ENCODE measurements around the gene OPN4.

Gene OPN4

DNA sequence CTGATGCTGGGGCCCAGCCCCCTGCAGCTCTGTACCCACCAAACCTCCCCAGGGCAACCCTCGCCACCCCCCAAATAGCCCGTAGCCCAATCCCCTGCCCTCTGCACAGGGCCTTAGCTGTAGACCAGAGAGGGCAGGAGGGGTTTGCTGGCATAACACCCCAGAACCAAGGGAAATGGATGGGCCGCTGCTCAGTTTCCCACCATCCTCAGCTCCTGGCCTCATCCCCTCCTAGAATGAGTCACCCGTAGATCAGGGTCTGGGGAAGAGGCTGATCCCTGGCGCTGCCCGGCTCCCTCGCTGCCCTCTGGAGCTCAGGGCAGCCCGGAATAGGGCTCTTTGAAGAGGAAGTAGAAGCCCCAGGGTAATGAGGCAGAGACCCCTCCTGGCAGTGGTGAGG lies 45.2 kb downstream of the OPN4 start:
- DNase-seq (ENCODE audit: low read depth in 2 of 2), result no peak

GRCh38 chr10:86699991-86700840 lies 45.9 kb downstream of the OPN4 start:
- no peak for DNase-seq (ENCODE audit: low read depth in 2 of 2)

- DNase-seq (ENCODE audit: low read depth in 2 of 2), result no peak
Measured at GRCh38 chr10:86700851-86701617, 46.7 kb downstream of the OPN4 start.

DNA sequence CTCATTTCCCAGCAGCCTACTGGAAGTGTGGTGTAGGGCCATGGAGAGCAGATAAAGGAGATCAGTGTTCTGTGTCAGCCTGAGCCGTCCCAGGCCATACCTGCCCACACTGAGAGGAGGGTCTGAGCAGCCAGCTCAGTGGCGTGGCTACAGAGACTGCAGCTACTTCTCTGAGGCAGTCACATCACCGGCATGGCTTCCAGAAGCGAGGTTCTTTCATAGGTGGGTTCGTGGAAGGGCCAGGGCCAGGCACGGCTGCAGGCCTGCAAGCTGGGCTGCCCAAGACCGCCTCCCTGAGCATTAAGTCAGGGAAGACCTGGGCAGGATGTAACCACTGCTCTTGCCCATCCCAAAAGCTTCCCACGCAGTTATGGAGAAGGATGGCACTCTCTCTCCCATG lies 48.8 kb downstream of the OPN4 start:
- DNase-seq (ENCODE audit: low read depth in 2 of 2), result no peak

- DNase-seq (ENCODE audit: low read depth in 2 of 2), result no peak
Measured at GRCh38 chr10:86705139-86705538, 50.8 kb downstream of the OPN4 start.

GRCh38 chr10:86705905-86706304 lies 51.6 kb downstream of the OPN4 start:
- no peak for DNase-seq (ENCODE audit: low read depth in 2 of 2)

- no peak for DNase-seq (ENCODE audit: low read depth in 2 of 2)
Measured at GRCh38 chr10:86706401-86706841, 52.1 kb downstream of the OPN4 start.

- DNase-seq (ENCODE audit: low read depth in 2 of 2), result no peak
Measured at GRCh38 chr10:86706977-86707376, 52.6 kb downstream of the OPN4 start.

DNA sequence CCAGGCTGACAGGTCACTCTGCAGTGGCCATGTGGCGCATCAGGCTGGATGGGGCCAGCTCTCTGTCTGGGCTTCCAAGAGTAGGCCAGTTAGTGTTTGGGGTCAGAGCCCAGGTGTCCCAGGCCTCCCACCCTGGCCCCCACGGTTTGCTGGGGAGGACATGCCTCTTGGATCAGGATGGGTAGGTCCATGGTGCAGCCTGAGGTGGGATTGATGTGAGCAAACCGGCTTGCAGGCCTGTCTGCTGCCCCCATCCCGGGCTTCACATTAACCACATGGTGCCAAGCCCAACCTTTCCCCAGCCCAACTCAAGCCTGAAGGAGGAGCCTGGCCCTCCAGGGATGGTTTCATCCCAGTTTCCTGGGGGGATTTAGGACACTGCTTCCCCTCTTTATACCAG lies 53.2 kb downstream of the OPN4 start:
- no peak for DNase-seq (ENCODE audit: low read depth in 2 of 2)

DNA sequence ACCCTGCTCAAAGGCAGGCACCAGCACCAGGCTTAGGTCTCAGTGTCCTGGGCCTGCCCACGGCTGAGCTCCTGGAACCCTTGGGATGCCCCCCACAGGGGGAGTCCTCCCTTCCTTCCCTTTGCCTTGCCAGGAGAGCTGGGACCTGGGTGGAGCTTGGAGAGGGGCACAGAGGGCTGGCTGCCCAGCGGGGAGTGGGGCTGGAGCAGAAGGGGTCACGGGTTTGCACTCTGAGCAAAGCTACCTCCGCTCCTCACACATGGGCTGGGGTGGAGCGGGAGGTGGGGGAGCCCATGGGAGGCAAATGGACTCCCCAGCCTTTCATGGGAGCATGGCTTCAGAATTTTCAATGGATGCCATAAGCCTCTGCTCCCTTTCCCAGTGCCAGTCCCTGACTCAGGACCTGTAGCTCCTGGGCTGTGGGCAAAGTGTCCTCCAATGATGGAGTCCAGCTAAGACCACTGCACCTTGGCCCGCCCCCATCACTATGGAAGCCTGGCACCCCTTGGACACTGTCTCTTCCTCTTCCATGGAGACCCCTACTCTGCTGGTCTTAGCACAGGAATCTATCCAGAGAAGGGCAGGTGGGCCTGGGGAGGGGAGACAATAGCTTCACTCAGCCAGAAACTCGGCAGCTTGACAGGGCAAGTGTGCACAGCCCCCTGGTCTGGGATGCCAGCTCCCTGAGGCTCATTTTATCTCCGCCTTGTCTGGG lies 53.9 kb downstream of the OPN4 start:
- no peak for DNase-seq (ENCODE audit: low read depth in 2 of 2)

DNA sequence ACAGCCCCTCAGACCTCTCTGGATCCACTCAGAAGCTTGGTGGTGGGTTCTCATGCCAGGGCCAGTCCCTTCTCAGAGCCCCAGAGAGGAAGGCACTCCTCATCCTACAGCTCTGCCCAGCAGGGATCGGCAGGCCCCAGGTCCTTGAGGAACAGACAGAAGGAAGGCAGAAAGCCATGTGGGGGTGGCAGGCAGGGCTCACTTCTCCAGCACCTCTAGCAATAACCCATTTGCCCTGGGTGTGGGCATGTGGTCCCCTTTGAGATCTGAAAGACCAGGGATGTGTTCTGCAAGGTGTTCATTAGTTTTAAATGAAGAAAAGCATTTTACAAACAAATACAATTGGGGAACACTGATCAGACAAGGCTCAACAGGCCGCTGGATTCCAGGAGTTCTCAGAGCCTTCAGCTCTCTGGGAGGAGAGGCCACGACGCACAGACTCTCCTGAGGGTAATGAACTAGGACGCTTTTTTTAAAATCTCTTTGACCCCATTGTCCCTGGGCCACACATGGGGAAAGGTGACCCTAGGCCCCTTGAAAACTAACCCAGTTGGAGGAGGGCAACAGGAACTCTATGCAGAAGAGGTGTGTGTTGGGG lies 54.5 kb downstream of the OPN4 start:
- DNase-seq (ENCODE audit: low read depth in 2 of 2), result no peak

DNA sequence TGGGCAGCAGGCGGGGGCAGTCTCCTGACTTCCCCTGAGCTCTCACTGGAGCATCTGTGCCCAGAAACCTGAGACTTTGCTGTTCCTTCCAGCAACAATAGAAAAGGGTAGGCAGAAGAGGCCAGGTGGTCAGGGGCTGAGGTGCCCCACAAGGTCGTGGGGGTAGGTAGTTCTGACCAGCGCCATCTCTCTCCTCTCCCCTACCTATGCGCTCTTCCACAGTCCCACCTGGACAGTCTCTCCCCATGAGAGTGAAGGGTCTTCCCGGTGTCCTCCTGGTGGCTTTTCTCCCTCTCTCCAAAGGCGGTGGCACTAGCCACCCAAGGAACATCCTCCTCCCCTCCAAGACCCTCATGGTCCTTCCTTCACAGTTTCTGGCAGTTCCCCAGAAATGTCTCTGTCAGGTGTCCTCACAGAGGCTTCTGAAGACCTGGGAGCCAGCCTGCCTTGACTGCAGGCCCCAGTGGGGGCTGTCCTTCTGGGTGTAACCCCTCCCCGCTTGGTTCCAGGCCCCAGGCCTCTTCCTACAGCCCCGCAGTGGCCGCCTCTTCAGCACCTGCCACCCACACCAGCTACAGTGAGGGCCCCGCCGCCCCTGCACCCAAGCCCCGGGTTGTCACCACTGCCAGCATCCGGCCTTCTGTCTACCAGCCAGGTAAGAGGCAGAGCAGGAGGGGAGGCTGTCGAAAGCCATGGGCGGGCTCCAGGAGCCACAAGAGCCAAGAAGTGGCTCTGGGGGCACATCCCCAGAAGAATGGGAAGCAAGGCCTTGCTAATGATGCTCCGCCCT lies 55.2 kb downstream of the OPN4 start:
- no peak for DNase-seq (ENCODE audit: low read depth in 2 of 2)

DNA sequence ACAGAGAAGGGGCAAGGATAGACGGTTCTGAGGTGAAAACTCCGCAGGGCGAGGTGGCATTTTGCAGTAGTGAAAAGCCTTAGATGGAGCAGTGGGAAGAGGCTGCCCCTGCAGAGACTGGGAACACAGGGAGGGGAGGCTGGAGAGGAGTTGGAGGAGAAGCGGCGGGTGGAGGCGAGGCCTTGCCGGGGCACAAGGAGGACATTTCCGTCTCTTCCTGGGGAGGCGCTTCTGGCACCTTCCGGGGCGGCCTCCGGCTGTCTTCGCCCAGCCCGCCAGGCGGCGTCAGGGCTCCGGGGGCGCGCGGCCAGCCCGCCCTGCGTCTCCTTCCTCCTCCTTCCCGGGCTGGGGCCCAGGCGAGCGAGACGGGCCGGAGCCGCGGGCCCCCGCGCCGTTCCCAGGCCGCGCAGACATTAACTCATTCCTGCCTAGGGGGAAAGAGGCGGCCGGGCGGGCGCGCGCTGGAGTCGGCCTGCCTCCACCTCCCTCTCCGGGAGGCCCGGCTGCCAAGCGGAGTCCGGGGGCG lies 56.7 kb downstream of the OPN4 start:
- DNase-seq (ENCODE audit: low read depth in 2 of 2), result peak; percentile 58 to 73

- DNase-seq (ENCODE audit: low read depth in 2 of 2), result peak in 1 of 2 donors; percentile 11
Measured at GRCh38 chr10:86711513-86712316, 57.4 kb downstream of the OPN4 start.

GRCh38 chr10:86712317-86712707 lies 58.0 kb downstream of the OPN4 start:
- DNase-seq (ENCODE audit: low read depth in 2 of 2), result no peak

DNA sequence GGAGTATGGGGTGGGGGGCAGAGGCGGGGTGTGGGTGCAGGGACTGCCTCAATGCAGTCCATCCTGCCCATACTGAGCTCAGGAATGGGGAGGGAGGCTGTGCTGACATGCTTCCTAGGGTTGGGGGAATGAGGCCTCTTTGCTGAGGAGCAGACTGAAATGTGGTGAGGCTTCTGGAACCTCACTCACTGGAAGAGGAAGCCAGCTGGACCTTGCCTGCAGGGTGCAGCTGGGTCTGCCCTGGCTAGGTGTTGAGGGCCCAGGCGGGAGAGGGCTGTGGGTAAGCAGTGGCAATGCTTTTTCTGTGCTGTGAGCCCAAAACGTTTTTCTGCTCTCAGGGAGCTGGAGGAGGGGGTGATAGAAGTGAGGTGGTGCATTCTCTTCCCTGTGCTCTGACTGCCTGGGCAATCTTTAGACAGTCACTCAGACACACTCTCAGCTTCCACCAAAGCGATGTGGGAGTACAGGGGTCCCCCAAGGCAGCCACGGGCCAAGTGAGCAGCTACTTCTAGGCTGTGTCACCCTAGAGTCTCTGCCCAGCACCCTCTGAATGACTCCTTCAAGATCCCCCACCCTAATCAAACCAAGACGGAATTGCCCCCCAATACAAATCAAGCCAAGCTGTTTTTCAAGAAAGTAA lies 60.9 kb downstream of the OPN4 start:
- no peak for DNase-seq (ENCODE audit: low read depth in 2 of 2)

DNA sequence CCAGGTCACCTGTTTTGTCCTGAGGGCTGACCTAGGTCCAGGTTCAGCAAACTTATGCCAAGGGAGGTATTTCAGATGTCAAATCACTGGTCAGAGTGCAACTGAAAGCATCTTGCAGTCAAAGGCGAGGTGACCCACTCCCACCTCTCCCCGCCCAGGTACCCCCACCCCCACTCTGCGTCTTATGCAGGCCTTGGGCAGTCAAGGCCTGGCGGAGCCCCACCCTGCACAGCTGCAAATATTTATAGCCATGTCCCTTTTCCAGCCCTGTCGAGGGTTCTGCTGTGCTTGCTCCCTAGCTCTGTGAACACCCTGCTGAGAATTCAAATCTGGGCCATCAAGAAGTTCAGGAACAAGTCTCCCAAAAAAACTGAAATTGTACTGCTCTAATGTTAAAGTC lies 61.5 kb downstream of the OPN4 start:
- no peak for DNase-seq (ENCODE audit: low read depth in 2 of 2)

All from stimulated activated CD8-positive, alpha-beta memory T cell treated with anti-CD3 and anti-CD28 coated beads, Interleukin-15, amount 100 ng/mL, for 4 hours (primary cell).